Skeletal muscle satellite cell (primary cell): ENCODE measurements around the gene LMBR1.
"Not testable (repeated sequence)": the region's sequence is repeated elsewhere in the genome, so short reads cannot be mapped to it uniquely, and the experiment has no call there.

ENCODE experiments used
- H3K27me3 ChIP-seq: 2 replicates; pipeline ENCODE4 v1.7.0; 2013; ENCODE audit warnings: low read length; ENCODE audit not compliant: control insufficient read depth, insufficient read depth
- H3K36me3 ChIP-seq: 2 replicates; pipeline ENCODE4 v1.7.0; 2013; ENCODE audit warnings: mild to moderate bottlenecking, control low read depth, low read length; ENCODE audit not compliant: insufficient read depth
- H3K4me1 ChIP-seq: 2 replicates; pipeline ENCODE4 v1.7.0; 2013; ENCODE audit warnings: low read length; ENCODE audit not compliant: control insufficient read depth, insufficient read depth
- H3K4me2 ChIP-seq: 2 replicates; pipeline ENCODE4 v1.7.0; 2013; ENCODE audit warnings: mild to moderate bottlenecking, low read length
- H3K4me3 ChIP-seq: 2 replicates; pipeline ENCODE4 v1.7.0; 2013; ENCODE audit warnings: low read length
- H3K9ac ChIP-seq: 2 replicates; pipeline ENCODE4 v1.7.0; 2013; ENCODE audit warnings: mild to moderate bottlenecking, low read depth, low read length, moderate library complexity
- H3K9me3 ChIP-seq: replicated peaks from 2 replicates; pipeline ENCODE4 v1.7.0; 2013; ENCODE audit warnings: mild to moderate bottlenecking, control low read depth, low read length

LMBR1 gene

DNA sequence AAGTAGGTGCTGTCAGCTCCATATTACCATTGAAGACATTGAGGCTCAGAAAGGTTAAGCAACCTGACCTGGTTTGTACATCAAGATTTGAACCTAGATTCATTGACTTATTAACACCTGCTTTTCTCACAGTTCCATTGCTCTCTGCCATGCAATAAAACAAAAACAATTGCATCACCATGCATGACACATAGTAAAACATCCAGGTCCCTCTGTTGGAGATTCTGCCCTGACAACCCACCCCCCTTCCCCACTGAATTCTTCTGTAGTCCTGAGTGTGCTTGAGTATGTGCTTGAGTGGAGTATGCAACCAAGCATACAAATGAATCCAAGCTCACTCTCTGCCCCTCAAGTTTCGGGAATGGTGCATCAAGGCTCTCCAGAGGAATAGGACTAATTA is 6.0 kb upstream of the LMBR1 start:
- Histone ChIP-seq H3K9me3 (no peaks in the 10 kb centered on the region), H3K36me3 (no peaks in the 10 kb centered on the region), H3K9ac (no peak overlapping the region), H3K4me2 (no peak overlapping the region), H3K4me1 (peaks cover 23% of the 10 kb centered on the region), H3K27me3 (no peaks in the 10 kb centered on the region), H3K4me3 (no peak overlapping the region)

GRCh38 chr7:156897673-156898072 is 4.7 kb upstream of the LMBR1 start:
- H3K27me3 ChIP-seq, result no peaks in the 10 kb centered on the region
- H3K4me3 ChIP-seq, result no peak overlapping the region
- H3K36me3 ChIP-seq, result no peaks in the 10 kb centered on the region
- H3K9me3 ChIP-seq, result no peaks in the 10 kb centered on the region
- H3K9ac ChIP-seq, result no peak overlapping the region
- H3K4me1 ChIP-seq, result peaks cover 14% of the 10 kb centered on the region
- no peak overlapping the region for H3K4me2 ChIP-seq

GRCh38 chr7:156896388-156897022 is 3.5 kb upstream of the LMBR1 start:
- Histone ChIP-seq H3K4me2 (no peak overlapping the region), H3K36me3 (no peaks in the 10 kb centered on the region)

DNA sequence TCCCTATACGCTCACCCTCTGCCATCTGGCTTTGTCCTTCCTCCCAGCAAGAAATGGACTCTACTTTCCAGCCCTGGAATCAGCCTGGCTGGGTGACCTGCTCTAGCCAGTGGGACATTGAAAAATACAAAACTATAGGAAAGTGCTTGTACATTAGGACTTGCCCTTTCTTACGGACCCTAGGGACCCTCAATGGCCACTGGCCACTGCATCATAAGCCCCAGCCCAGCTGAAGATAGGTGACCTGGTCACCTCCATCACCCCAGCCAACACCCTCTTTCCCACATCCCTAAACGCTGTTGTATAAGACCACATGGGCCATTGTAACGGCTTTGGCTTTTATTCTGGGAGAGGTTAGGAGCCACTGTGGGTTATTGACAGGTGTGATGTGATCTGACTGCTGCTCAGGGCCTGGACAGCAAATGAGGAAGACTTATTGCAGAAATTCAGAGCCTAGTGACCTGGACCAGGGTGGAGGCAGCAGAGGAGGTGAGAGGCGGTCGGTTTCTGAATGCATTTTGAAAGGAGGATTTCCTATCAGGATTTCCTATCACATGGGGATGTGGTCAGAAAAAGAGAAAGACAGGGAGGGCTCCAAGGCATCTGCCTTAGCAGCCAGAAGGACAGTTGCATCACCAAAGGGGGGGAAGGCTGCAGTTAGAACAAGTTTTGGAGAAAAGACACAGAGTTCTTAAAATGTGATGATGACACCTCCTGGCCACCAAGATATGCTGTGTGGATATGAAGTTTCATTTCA is 2.2 kb upstream of the LMBR1 start:
- no peak overlapping the region for H3K9ac ChIP-seq
- no peak overlapping the region for H3K4me3 ChIP-seq
- H3K9me3 ChIP-seq, result no peaks in the 10 kb centered on the region
- no peaks in the 10 kb centered on the region for H3K27me3 ChIP-seq
- H3K4me2 ChIP-seq, result no peak overlapping the region
- H3K36me3 ChIP-seq, result no peaks in the 10 kb centered on the region
- peaks cover 16% of the 10 kb centered on the region for H3K4me1 ChIP-seq

More at GRCh38 chr7:156896388-156897022, 3.5 kb upstream of the LMBR1 start:
- no peaks in the 10 kb centered on the region for H3K9me3 ChIP-seq
- no peaks in the 10 kb centered on the region for H3K27me3 ChIP-seq
- no peak overlapping the region for H3K4me3 ChIP-seq
- peaks cover 18% of the 10 kb centered on the region for H3K4me1 ChIP-seq
- no peak overlapping the region for H3K9ac ChIP-seq

- H3K27me3 ChIP-seq, result no peaks in the 10 kb centered on the region
- H3K4me2 ChIP-seq, result peak overlapping the region; percentile 93
- peak overlapping the region; percentile 98 for H3K4me3 ChIP-seq
- H3K4me1 ChIP-seq, result peaks cover 8% of the 10 kb centered on the region
- H3K9me3 ChIP-seq, result no peaks in the 10 kb centered on the region
- H3K36me3 ChIP-seq, result no peaks in the 10 kb centered on the region
- peak overlapping the region; percentile 78 for H3K9ac ChIP-seq
Measured at GRCh38 chr7:156892081-156892800, 742 bp downstream of the LMBR1 start.

DNA sequence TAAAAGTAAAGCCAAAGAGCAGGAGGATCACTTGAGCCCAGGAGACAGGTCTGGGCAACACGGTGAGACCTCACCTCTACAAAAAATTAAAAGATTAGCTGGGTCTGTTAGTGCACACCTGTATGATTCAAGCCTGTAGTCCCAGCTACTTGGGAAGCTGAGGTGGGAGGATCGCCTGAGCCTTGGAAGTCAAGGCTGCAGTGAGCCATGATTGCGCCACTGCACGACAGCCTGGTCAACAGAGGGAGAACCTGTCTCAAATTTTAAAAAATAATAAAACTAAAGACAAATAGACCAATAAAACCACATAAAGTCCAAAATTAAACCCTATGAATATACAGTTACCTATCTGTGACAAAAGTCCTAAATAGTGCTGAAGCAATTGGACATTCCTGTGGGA is 3.2 kb downstream of the LMBR1 start:
- H3K9ac ChIP-seq, result no peak overlapping the region
- H3K4me1 ChIP-seq, result peaks cover 8% of the 10 kb centered on the region
- no peak overlapping the region for H3K4me2 ChIP-seq
- H3K9me3 ChIP-seq, result no peaks in the 10 kb centered on the region
- no peaks in the 10 kb centered on the region for H3K27me3 ChIP-seq
- no peaks in the 10 kb centered on the region for H3K36me3 ChIP-seq
- no peak overlapping the region for H3K4me3 ChIP-seq

GRCh38 chr7:156889089-156889488 is 3.9 kb downstream of the LMBR1 start:
- H3K36me3 ChIP-seq, result no peaks in the 10 kb centered on the region
- no peaks in the 10 kb centered on the region for H3K9me3 ChIP-seq
- no peak overlapping the region for H3K4me3 ChIP-seq
- H3K4me2 ChIP-seq, result no peak overlapping the region
- H3K27me3 ChIP-seq, result no peaks in the 10 kb centered on the region
- H3K4me1 ChIP-seq, result peaks cover 8% of the 10 kb centered on the region
- H3K9ac ChIP-seq, result no peak overlapping the region

GRCh38 chr7:156886020-156886795 is 6.8 kb downstream of the LMBR1 start:
- no peak overlapping the region for H3K9ac ChIP-seq
- H3K36me3 ChIP-seq, result no peaks in the 10 kb centered on the region
- no peak overlapping the region for H3K4me2 ChIP-seq
- H3K27me3 ChIP-seq, result no peaks in the 10 kb centered on the region
- H3K9me3 ChIP-seq, result no peaks in the 10 kb centered on the region
- H3K4me1 ChIP-seq, result peaks cover under 1% of the 10 kb centered on the region
- H3K4me3 ChIP-seq, result no peak overlapping the region

GRCh38 chr7:156881679-156882078 is 11.3 kb downstream of the LMBR1 start:
- Histone ChIP-seq H3K9ac (no peak overlapping the region), H3K4me1 (no peaks in the 10 kb centered on the region), H3K36me3 (no peaks in the 10 kb centered on the region), H3K9me3 (no peaks in the 10 kb centered on the region), H3K4me2 (no peak overlapping the region), H3K27me3 (no peaks in the 10 kb centered on the region), H3K4me3 (no peak overlapping the region)

DNA sequence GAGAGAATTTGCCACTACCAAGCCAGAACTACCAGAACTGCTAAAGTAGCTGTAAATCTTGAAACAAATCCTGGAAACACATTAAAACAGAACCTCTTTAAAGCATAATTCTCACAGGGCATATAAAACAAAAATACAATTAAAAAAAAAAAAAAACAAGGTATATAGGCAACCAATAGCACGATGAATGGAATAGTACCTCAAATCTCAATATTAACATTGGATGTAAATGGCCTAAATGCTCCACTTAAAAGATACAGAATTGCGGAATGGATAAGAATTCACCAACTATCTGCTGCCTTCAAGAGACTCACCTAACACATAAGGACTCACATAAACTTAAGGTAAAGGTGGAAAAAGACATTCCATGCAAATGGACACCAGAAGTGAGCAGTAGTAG is 17.2 kb downstream of the LMBR1 start:
- Histone ChIP-seq H3K36me3 (no peaks in the 10 kb centered on the region), H3K9me3 (no peaks in the 10 kb centered on the region), H3K4me2 (no peak overlapping the region), H3K9ac (no peak overlapping the region), H3K27me3 (no peaks in the 10 kb centered on the region), H3K4me3 (no peak overlapping the region), H3K4me1 (no peaks in the 10 kb centered on the region)

DNA sequence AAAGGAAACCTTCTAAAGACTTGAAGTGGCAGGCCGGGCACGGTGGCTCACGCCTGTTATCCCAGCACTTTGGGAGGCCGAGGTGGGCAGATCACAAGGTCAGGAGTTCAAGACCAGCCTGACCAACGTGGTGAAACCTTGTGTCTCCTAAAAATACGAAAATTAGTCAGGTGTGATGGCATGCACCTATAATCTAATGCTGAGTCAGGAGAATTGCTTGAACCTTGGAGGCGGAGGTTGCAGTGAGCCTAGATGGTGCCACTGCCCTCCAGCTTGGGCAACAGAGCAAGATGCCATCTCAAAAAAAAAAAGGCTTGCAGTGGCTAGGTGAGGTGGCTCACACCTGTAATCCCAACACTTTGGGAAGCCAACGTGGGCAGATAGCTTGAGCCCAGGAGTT is 24.6 kb downstream of the LMBR1 start:
- H3K4me2 ChIP-seq, H3K9me3 ChIP-seq, H3K9ac ChIP-seq, H3K4me1 ChIP-seq, H3K27me3 ChIP-seq, H3K4me3 ChIP-seq, H3K36me3 ChIP-seq: not testable (repeated sequence)
